ENCODE data around the gene KCNK1. TPM values are rescaled to one million over a fixed set of nuclear protein-coding genes. Genes with fewer than 3 reads are reported as not detected.
"Not testable (repeated sequence)": the region's sequence is repeated elsewhere in the genome, so short reads cannot be mapped to it uniquely, and the experiment has no call there.

KCNK1 gene
- total RNA-seq, 1 donor = 2.9 TPM

GRCh38 chr1:233675446-233675845 is 61.5 kb downstream of the KCNK1 start:
- no peak for TF ChIP-seq CTCF (IDR thresholded peaks at IDR 0.05; ENCODE audit: insufficient read depth, low read length)
- no peak overlapping the region for H3K4me3 ChIP-seq (ENCODE audit: low read depth, low read length)
- DNase-seq (ENCODE audit: low read depth) = no peak

GRCh38 chr1:233675893-233676292 is 62.0 kb downstream of the KCNK1 start:
- no peak overlapping the region for H3K4me3 ChIP-seq (ENCODE audit: low read depth, low read length)
- no peak for TF ChIP-seq CTCF (IDR thresholded peaks at IDR 0.05; ENCODE audit: insufficient read depth, low read length)
- no peak for DNase-seq (ENCODE audit: low read depth)

- DNase-seq (ENCODE audit: low read depth) = no peak
- no peak overlapping the region for H3K4me3 ChIP-seq (ENCODE audit: low read depth, low read length)
- TF ChIP-seq CTCF (IDR thresholded peaks at IDR 0.05; ENCODE audit: insufficient read depth, low read length) = no peak
These were observed 63.9 kb downstream of the KCNK1 start for GRCh38 chr1:233677690-233678354.

- DNase-seq (ENCODE audit: low read depth) = no peak
- no peak for TF ChIP-seq CTCF (IDR thresholded peaks at IDR 0.05; ENCODE audit: insufficient read depth, low read length)
These were observed 65.1 kb downstream of the KCNK1 start for GRCh38 chr1:233679030-233679429.

GRCh38 chr1:233679591-233680373 is 65.9 kb downstream of the KCNK1 start:
- H3K4me3 ChIP-seq (ENCODE audit: low read depth, low read length) = no peak overlapping the region

More at GRCh38 chr1:233679030-233679429, 65.1 kb downstream of the KCNK1 start:
- no peak overlapping the region for H3K4me3 ChIP-seq (ENCODE audit: low read depth, low read length)

GRCh38 chr1:233681285-233681684 is 67.4 kb downstream of the KCNK1 start:
- no peak for TF ChIP-seq CTCF (IDR thresholded peaks at IDR 0.05; ENCODE audit: insufficient read depth, low read length)
- no peak for DNase-seq (ENCODE audit: low read depth)
- H3K4me3 ChIP-seq (ENCODE audit: low read depth, low read length) = no peak overlapping the region

More at GRCh38 chr1:233679591-233680373, 65.9 kb downstream of the KCNK1 start:
- DNase-seq (ENCODE audit: low read depth) = no peak
- no peak for TF ChIP-seq CTCF (IDR thresholded peaks at IDR 0.05; ENCODE audit: insufficient read depth, low read length)

- not testable (repeated sequence) for DNase-seq (ENCODE audit: low read depth); H3K4me3 ChIP-seq (ENCODE audit: low read depth, low read length)
These were observed 72.7 kb downstream of the KCNK1 start for GRCh38 chr1:233686653-233687052.
